T47D (cell line): ENCODE measurements around the gene MGAT4C.
A peak's percentile ranks its signal among the peaks of the same experiment; 100 is the strongest.

Experiments
- DNase-seq, 2 experiments: peaks; one replicate each; pipeline versions ENCODE4 v3.0.0 to v3.0.0-alpha.2; 2011 to 2012; ENCODE audit warnings: low read depth in 1 of 2, low spot score in 1 of 2
- JUND ChIP-seq: IDR thresholded peaks from 2 replicates; pipeline ENCODE4 v1.6.1; 2012; ENCODE audit warnings: low read depth
- in situ Hi-C: cut with HindIII; loops from 2 replicates; pipeline ENCODE4 v1.10.0; 2016; ENCODE audit warnings: low sequenced_read_pairs, low pct_unique_long_range_greater_than_20kb

The MGAT4C gene

GRCh38 chr12:85975716-85976115 is 280.5 kb downstream of the MGAT4C start:
- DNase-seq: no peak
- TF ChIP-seq JUND: no peak
- in situ Hi-C loops: no loop called here

GRCh38 chr12:85971800-85972199 is 284.4 kb downstream of the MGAT4C start:
- in situ Hi-C loops: no loop called here
- DNase-seq: no peak
- TF ChIP-seq JUND: no peak

GRCh38 chr12:85968606-85969005 is 287.6 kb downstream of the MGAT4C start:
- no peak for DNase-seq
- in situ Hi-C loops: no loop called here

GRCh38 chr12:85963326-85963725 is 292.9 kb downstream of the MGAT4C start:
- no peak for DNase-seq
- in situ Hi-C loops: no loop called here
- no peak for TF ChIP-seq JUND

More at GRCh38 chr12:85968606-85969005, 287.6 kb downstream of the MGAT4C start:
- TF ChIP-seq JUND: no peak

GRCh38 chr12:85956081-85956480 is 300.1 kb downstream of the MGAT4C start:
- DNase-seq: no peak
- no peak for TF ChIP-seq JUND
- in situ Hi-C loops: no loop called here

- no peak for TF ChIP-seq JUND
- no peak for DNase-seq
- in situ Hi-C loops: no loop called here
Observed at GRCh38 chr12:85955127-85955526, 301.1 kb downstream of the MGAT4C start.

- in situ Hi-C loops: no loop called here
- no peak for TF ChIP-seq JUND
- DNase-seq: peak in 1 of 2 experiments; percentile 48
Observed at GRCh38 chr12:85951823-85952222, 304.4 kb downstream of the MGAT4C start.

- no peak for TF ChIP-seq JUND
- in situ Hi-C loops: no loop called here
- no peak for DNase-seq
Observed at GRCh38 chr12:85949253-85949652, 306.9 kb downstream of the MGAT4C start.

GRCh38 chr12:85948340-85948739 is 307.9 kb downstream of the MGAT4C start:
- in situ Hi-C loops: no loop called here
- no peak for DNase-seq
- no peak for TF ChIP-seq JUND

GRCh38 chr12:85947286-85947685 is 308.9 kb downstream of the MGAT4C start:
- DNase-seq: no peak
- TF ChIP-seq JUND: no peak
- in situ Hi-C loops: no loop called here

- in situ Hi-C loops: no loop called here
- TF ChIP-seq JUND: no peak
- no peak for DNase-seq
Observed at GRCh38 chr12:85946375-85946774, 309.8 kb downstream of the MGAT4C start.

GRCh38 chr12:85927166-85927565 is 329.0 kb downstream of the MGAT4C start:
- no peak for DNase-seq
- no peak for TF ChIP-seq JUND
- in situ Hi-C loops: no loop called here

- in situ Hi-C loops: no loop called here
- peak in 1 of 2 experiments; percentile 35 for DNase-seq
- TF ChIP-seq JUND: no peak
Observed at GRCh38 chr12:85923767-85924331, 332.3 kb downstream of the MGAT4C start.

GRCh38 chr12:85920324-85920947 is 335.8 kb downstream of the MGAT4C start:
- TF ChIP-seq JUND: no peak
- DNase-seq: peak in 1 of 2 experiments; percentile 56
- in situ Hi-C loops: no loop called here
